Measurements from ENCODE around the gene FAM114A1. TPM values are rescaled to one million over a fixed set of nuclear protein-coding genes. Genes with fewer than 3 reads are reported as not detected.
A peak's percentile ranks its signal among the peaks of the same experiment; 100 is the strongest.

FAM114A1 gene
- total and polyA plus RNA-seq, 4 donors: 16.2 to 71.8 (median 36.9) TPM

DNA sequence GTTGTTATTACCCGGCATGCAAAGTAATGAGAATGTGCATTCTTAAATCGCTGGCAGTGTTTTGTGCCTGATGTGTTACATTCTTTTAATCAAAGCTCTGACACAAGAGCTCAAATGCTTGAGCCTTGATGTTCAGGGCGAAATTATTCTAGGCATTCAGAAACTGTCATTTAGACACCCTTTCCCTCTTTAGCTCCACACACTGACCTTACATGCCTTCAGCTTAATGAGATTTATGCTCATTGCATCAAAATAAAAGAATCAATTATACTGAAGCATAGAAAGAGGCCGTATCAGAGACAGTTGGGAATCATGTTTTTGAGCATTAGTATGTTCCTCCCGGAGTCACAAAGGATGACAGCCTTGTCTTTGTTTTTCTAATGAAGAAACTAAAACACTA lies 56.7 kb downstream of the FAM114A1 start:
- Histone ChIP-seq H3K9me3 (ENCODE audit: control insufficient read depth, insufficient read depth, low read length) (no peaks in the 10 kb centered on the region), H3K4me1 (ENCODE audit: control insufficient read depth, insufficient read depth, low read length) (peaks cover 12% of the 10 kb centered on the region), H3K27ac (ENCODE audit: low read depth, low read length) (peak overlapping the region; percentile 29), H3K36me3 (ENCODE audit: control insufficient read depth, insufficient read depth, low read length) (peaks cover 3% of the 10 kb centered on the region), H3K27me3 (ENCODE audit: control insufficient read depth, insufficient read depth, low read length) (no peaks in the 10 kb centered on the region), H3K4me3 (ENCODE audit: low read depth, low read length) (no peak overlapping the region)
- DNase-seq (ENCODE audit: low read depth in 4 of 6, low spot score in 6 of 6): peak in 1 of 6 donors; percentile 54
- 88% methylated on average over 1 of the region's 5 CpGs for WGBS (ENCODE audit: insufficient coverage)

DNA sequence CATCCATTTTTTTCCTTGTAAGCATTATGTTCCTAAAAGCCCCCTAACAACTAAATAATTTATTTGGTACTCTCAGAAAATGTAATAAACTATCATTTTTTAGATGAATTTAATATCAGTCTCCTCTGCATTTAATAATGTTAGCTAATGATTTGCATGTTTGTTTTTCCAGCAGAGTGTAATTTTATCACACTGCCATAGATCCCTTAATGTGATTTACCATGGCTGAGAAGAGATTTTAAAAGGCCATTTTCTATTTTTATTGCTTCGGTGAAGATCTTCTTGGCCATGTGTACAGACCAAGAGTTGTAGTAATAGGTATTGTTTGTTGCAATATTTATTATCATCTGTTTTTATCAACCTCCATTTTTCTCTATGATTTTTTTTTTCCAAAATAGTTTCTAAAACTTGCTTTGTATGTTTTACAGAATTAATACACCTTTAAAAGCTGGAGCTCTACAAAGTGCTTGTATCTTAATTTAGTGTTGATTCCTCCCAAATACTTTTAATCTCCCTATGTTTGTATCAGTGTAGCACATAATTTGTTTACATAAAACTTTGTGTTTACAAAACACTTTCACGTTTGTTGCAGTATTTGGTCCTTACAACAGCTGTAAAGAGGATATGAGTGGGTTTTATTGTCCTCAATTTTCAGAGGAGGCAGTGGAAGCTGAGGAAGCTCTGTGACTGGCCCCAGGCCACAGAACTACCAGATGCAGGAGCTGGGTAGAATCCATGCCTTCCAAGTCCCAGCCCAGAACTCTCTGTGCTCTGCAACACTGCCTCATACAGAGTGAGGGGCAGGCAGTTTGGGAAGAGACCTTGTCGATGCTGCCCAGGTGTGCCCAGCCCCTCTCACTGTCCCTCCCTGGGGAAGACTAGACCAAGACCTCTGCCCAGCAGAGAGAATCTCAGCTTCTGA lies 58.1 kb downstream of the FAM114A1 start:
- WGBS (ENCODE audit: insufficient coverage): 79% methylated on average over 1 of the region's 3 CpGs
- peaks cover 12% of the 10 kb centered on the region for H3K4me1 ChIP-seq (ENCODE audit: control insufficient read depth, insufficient read depth, low read length)
- H3K4me3 ChIP-seq (ENCODE audit: low read depth, low read length): no peak overlapping the region
- H3K9me3 ChIP-seq (ENCODE audit: control insufficient read depth, insufficient read depth, low read length): no peaks in the 10 kb centered on the region
- DNase-seq (ENCODE audit: low read depth in 4 of 6, low spot score in 6 of 6): peak in 1 of 6 donors; percentile 74
- no peaks in the 10 kb centered on the region for H3K27me3 ChIP-seq (ENCODE audit: control insufficient read depth, insufficient read depth, low read length)
- no peak overlapping the region for H3K27ac ChIP-seq (ENCODE audit: low read depth, low read length)
- H3K36me3 ChIP-seq (ENCODE audit: control insufficient read depth, insufficient read depth, low read length): peaks cover 3% of the 10 kb centered on the region

DNA sequence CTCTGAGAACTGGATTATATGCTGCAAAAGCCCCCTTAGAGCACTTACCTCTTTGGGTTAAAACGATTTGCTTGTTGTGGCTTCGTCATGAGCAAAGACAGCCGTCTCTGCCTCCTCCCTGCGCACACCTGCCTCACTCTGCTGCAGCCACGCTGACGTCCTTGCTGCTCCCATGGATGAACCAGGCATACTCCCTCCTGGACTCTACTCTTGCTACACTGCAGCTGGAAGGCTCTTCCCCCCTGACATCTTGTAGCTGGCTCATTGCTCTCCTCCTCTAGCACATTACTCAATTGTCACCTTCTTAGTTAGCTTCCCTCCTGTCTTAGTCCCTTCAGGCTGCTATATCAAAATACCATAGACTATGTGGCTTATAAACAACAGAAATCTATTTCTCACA lies 59.3 kb downstream of the FAM114A1 start:
- Histone ChIP-seq H3K36me3 (ENCODE audit: control insufficient read depth, insufficient read depth, low read length) (peaks cover 3% of the 10 kb centered on the region), H3K9me3 (ENCODE audit: control insufficient read depth, insufficient read depth, low read length) (no peaks in the 10 kb centered on the region), H3K27ac (ENCODE audit: low read depth, low read length) (no peak overlapping the region), H3K27me3 (ENCODE audit: control insufficient read depth, insufficient read depth, low read length) (no peaks in the 10 kb centered on the region), H3K4me3 (ENCODE audit: low read depth, low read length) (no peak overlapping the region), H3K4me1 (ENCODE audit: control insufficient read depth, insufficient read depth, low read length) (peaks cover 12% of the 10 kb centered on the region)
- DNase-seq (ENCODE audit: low read depth in 4 of 6, low spot score in 6 of 6): peak in 1 of 6 donors; percentile 72
- WGBS (ENCODE audit: insufficient coverage): 69% methylated on average over 6 of the region's 6 CpGs

DNA sequence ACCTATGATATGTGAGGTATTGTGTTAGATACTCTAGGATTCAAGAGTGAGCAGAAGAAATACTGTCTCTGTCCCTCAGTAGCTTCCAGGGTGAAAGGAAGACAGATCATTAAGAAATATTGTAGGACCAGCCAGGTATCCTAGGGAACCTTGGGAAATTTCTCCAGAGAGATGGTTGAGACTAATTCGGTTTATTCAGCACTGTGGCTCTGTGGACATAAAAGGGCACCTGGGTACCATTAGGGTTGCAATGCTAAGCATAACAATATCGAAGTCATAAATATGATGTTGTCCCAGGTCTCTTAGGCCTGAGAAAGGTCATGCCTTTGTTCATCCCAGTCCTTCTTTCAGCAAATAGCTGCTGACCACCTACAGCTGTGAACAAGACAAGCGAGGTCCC lies 61.0 kb downstream of the FAM114A1 start:
- peaks cover 8% of the 10 kb centered on the region for H3K4me1 ChIP-seq (ENCODE audit: control insufficient read depth, insufficient read depth, low read length)

DNA sequence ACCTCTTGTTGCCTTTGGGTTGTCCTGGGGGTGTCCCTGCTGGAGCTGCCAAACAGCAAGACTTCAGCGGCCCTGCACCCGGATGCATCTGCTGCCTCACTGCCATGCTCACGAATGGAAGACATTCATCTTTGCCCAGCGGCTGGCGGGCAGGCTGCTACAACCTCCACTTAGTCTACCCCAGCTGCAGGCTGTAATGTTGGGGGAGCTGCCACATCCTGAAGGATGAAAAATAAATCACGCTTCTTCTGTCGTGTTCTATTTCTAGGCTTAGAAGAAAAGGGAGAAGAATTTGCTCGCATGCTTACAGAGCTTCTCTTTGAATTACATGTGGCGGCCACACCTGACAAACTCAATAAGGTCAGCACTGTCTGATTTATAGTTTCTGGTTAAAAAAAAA lies 61.4 kb downstream of the FAM114A1 start:
- no peaks in the 10 kb centered on the region for H3K9me3 ChIP-seq (ENCODE audit: control insufficient read depth, insufficient read depth, low read length)
- H3K27ac ChIP-seq (ENCODE audit: low read depth, low read length): no peak overlapping the region
- WGBS (ENCODE audit: insufficient coverage): 49% methylated on average over 7 of the region's 9 CpGs
- no peaks in the 10 kb centered on the region for H3K27me3 ChIP-seq (ENCODE audit: control insufficient read depth, insufficient read depth, low read length)
- no peak overlapping the region for H3K4me3 ChIP-seq (ENCODE audit: low read depth, low read length)
- DNase-seq (ENCODE audit: low read depth in 4 of 6, low spot score in 6 of 6): peak in 1 of 6 donors; percentile 57
- peaks cover 6% of the 10 kb centered on the region for H3K36me3 ChIP-seq (ENCODE audit: control insufficient read depth, insufficient read depth, low read length)
- peaks cover 8% of the 10 kb centered on the region for H3K4me1 ChIP-seq (ENCODE audit: control insufficient read depth, insufficient read depth, low read length)

More for the DNA sequence above, 61.0 kb downstream of the FAM114A1 start:
- peaks cover 6% of the 10 kb centered on the region for H3K36me3 ChIP-seq (ENCODE audit: control insufficient read depth, insufficient read depth, low read length)
- H3K27me3 ChIP-seq (ENCODE audit: control insufficient read depth, insufficient read depth, low read length): no peaks in the 10 kb centered on the region
- no peak overlapping the region for H3K4me3 ChIP-seq (ENCODE audit: low read depth, low read length)
- DNase-seq (ENCODE audit: low read depth in 4 of 6, low spot score in 6 of 6): peak in 1 of 6 donors; percentile 51
- WGBS (ENCODE audit: insufficient coverage): 63% methylated on average over 3 of the region's 3 CpGs
- no peaks in the 10 kb centered on the region for H3K9me3 ChIP-seq (ENCODE audit: control insufficient read depth, insufficient read depth, low read length)
- no peak overlapping the region for H3K27ac ChIP-seq (ENCODE audit: low read depth, low read length)

DNA sequence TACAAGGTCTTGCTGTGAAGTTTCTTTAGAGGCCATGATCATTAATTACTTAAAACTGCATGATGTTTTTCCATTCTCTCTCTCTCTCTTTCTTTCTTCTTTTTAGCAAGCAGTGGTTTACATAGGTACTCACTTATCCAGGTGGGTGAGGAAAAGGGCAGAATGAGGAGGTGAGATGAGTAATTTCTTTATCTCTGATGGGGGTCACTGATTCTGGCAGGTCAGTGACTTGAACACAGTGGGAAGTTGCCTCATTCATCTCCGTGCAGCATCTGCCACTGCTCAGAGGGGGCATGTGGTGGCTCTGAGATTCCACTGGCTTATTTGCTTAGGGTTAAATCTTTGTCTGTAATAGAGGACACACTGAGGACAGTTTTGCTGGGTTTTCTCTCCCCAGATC lies 62.6 kb downstream of the FAM114A1 start:
- Histone ChIP-seq H3K4me1 (ENCODE audit: control insufficient read depth, insufficient read depth, low read length) (peaks cover 8% of the 10 kb centered on the region), H3K9me3 (ENCODE audit: control insufficient read depth, insufficient read depth, low read length) (no peaks in the 10 kb centered on the region), H3K4me3 (ENCODE audit: low read depth, low read length) (no peak overlapping the region), H3K27ac (ENCODE audit: low read depth, low read length) (no peak overlapping the region), H3K27me3 (ENCODE audit: control insufficient read depth, insufficient read depth, low read length) (no peaks in the 10 kb centered on the region), H3K36me3 (ENCODE audit: control insufficient read depth, insufficient read depth, low read length) (peaks cover 6% of the 10 kb centered on the region)
- 40% methylated on average over 1 of the region's 1 CpG for WGBS (ENCODE audit: insufficient coverage)
- DNase-seq (ENCODE audit: low read depth in 4 of 6, low spot score in 6 of 6): no peak

DNA sequence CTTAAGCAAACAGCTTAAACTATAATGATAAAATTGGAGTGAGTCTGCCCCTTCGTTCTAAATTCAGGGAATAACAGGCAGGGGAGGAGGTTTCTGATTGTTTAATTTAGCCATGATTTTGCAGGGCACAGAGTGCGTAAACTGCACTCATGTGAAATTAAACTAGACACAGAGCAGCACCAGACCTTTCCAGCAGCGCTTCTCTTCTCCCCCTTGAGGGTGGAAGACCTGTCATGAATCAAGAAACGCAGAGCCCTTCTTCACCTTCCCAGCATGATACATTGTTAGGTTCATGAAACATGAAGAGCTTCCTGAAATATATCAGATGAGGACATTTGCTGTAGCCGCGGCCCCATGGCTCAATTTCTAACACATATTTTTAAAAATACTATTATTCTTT lies 63.1 kb downstream of the FAM114A1 start:
- Histone ChIP-seq H3K27ac (ENCODE audit: low read depth, low read length) (no peak overlapping the region), H3K4me1 (ENCODE audit: control insufficient read depth, insufficient read depth, low read length) (peaks cover 8% of the 10 kb centered on the region), H3K27me3 (ENCODE audit: control insufficient read depth, insufficient read depth, low read length) (no peaks in the 10 kb centered on the region), H3K9me3 (ENCODE audit: control insufficient read depth, insufficient read depth, low read length) (no peaks in the 10 kb centered on the region), H3K36me3 (ENCODE audit: control insufficient read depth, insufficient read depth, low read length) (peaks cover 6% of the 10 kb centered on the region), H3K4me3 (ENCODE audit: low read depth, low read length) (no peak overlapping the region)
- peak in 1 of 6 donors; percentile 60 for DNase-seq (ENCODE audit: low read depth in 4 of 6, low spot score in 6 of 6)
- WGBS (ENCODE audit: insufficient coverage): 79% methylated on average over 2 of the region's 6 CpGs

DNA sequence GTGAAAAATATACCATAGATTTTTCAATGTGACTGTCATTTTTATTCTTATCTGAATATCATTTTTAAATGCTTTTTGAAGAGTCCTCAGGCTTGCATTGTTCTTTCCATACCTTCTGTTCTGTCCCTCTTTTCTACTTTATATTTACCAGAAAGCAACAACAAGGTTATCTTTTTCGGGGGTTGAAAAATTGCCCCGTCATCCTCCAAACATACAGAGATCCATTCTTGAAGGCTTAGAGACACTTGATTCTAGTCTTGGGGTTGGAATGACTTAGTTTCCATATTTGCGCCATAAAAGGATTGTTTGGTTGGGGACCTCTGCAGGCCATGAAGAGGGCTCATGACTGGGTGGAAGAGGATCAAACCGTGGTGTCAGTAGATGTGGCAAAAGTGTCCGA lies 63.5 kb downstream of the FAM114A1 start:
- Histone ChIP-seq H3K4me1 (ENCODE audit: control insufficient read depth, insufficient read depth, low read length) (peaks cover 6% of the 10 kb centered on the region), H3K9me3 (ENCODE audit: control insufficient read depth, insufficient read depth, low read length) (no peaks in the 10 kb centered on the region), H3K4me3 (ENCODE audit: low read depth, low read length) (no peak overlapping the region), H3K36me3 (ENCODE audit: control insufficient read depth, insufficient read depth, low read length) (peaks cover 8% of the 10 kb centered on the region), H3K27me3 (ENCODE audit: control insufficient read depth, insufficient read depth, low read length) (no peaks in the 10 kb centered on the region), H3K27ac (ENCODE audit: low read depth, low read length) (no peak overlapping the region)
- WGBS (ENCODE audit: insufficient coverage): 100% methylated on average over 2 of the region's 5 CpGs
- no peak for DNase-seq (ENCODE audit: low read depth in 4 of 6, low spot score in 6 of 6)

DNA sequence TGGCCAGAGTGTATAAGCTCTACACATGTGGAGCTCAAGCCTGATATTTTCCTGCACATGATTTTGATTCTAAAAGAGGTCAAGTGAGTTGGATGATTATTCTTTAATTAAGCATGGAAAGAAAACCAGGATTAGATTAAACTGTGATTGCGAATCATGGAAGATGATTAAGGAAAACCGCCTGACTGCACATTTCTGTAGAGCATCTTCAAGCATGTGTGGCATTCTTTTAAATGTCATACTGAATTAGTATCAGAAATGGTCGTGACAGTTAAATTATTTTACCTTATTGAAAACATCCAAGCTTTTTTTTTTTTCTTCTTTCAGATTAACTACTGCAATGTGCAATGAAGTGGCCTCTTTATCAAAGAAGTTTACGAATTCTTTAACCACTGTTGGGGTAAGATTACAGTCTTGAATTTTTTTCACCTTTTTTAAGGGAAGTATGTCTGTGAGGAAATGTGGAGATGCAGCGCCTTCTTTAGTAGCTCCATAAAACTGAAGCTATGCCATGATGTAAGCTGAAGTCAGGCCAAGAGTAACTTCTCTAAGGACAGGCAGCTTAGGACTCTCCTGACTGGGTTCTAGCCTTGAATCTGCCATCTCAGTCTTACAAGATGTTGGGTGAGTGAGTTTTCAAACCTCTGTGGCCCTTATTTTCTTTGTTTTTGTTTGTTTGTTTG lies 67.9 kb downstream of the FAM114A1 start:
- H3K9me3 ChIP-seq (ENCODE audit: control insufficient read depth, insufficient read depth, low read length): no peaks in the 10 kb centered on the region
- 100% methylated on average over 1 of the region's 5 CpGs for WGBS (ENCODE audit: insufficient coverage)
- no peak for DNase-seq (ENCODE audit: low read depth in 4 of 6, low spot score in 6 of 6)
- peaks cover 10% of the 10 kb centered on the region for H3K36me3 ChIP-seq (ENCODE audit: control insufficient read depth, insufficient read depth, low read length)
- H3K27ac ChIP-seq (ENCODE audit: low read depth, low read length): no peak overlapping the region
- no peaks in the 10 kb centered on the region for H3K27me3 ChIP-seq (ENCODE audit: control insufficient read depth, insufficient read depth, low read length)
- H3K4me1 ChIP-seq (ENCODE audit: control insufficient read depth, insufficient read depth, low read length): no peaks in the 10 kb centered on the region
- H3K4me3 ChIP-seq (ENCODE audit: low read depth, low read length): no peak overlapping the region

Measured in spinal cord (tissue), 10 donors.